GM19240 (cell line): ENCODE data around the gene GYPE.
"Not testable (repeated sequence)": the region's sequence is repeated elsewhere in the genome, so short reads cannot be mapped to it uniquely, and the experiment has no call there.

Source experiments
- DNase-seq: peaks from one replicate; pipeline ENCODE4 v3.0.0; 2011; ENCODE audit warnings: low spot score; ENCODE audit not compliant: insufficient read length

Gene GYPE

DNA sequence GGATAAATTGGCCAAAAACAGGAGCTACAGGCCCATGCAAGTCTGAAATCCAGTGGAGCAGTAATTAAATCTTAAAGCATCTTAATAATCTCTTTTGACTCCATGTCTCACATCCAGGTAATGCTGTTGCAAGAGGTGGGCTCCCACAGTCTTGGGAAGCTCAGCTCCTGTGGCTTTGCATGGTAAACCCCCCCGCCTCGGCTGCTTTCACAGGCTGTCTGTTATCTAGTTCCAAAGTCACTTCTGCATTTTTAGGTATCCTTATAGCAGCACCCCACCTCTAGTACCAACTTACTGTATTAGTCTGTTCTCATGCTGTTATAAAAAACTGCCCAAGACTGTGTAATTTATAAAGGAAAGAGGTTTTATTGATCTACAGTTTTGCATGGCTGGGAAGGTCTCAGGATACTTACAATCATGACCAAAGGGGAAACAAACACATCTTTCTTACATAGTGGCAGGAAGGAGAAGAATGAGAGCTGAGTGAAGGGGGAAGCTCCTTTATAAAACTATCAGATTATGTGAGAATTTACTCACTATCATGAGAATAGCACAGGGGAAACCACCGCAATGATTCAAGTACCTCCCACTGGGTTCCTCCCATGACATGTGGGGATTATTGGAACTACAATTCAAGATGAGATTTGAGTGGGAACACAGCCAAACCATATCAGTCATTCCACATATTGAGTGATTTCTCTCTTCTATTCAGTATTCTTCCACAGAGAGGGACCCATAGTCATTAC is 34.7 kb downstream of the GYPE start:
- DNase-seq = not testable (repeated sequence)

- DNase-seq = not testable (repeated sequence)
These were observed 35.4 kb downstream of the GYPE start for GRCh38 chr4:143869925-143870324.

- not testable (repeated sequence) for DNase-seq
These were observed 42.6 kb downstream of the GYPE start for GRCh38 chr4:143862716-143863115.

GRCh38 chr4:143858456-143858855 is 46.9 kb downstream of the GYPE start:
- no peak for DNase-seq

DNA sequence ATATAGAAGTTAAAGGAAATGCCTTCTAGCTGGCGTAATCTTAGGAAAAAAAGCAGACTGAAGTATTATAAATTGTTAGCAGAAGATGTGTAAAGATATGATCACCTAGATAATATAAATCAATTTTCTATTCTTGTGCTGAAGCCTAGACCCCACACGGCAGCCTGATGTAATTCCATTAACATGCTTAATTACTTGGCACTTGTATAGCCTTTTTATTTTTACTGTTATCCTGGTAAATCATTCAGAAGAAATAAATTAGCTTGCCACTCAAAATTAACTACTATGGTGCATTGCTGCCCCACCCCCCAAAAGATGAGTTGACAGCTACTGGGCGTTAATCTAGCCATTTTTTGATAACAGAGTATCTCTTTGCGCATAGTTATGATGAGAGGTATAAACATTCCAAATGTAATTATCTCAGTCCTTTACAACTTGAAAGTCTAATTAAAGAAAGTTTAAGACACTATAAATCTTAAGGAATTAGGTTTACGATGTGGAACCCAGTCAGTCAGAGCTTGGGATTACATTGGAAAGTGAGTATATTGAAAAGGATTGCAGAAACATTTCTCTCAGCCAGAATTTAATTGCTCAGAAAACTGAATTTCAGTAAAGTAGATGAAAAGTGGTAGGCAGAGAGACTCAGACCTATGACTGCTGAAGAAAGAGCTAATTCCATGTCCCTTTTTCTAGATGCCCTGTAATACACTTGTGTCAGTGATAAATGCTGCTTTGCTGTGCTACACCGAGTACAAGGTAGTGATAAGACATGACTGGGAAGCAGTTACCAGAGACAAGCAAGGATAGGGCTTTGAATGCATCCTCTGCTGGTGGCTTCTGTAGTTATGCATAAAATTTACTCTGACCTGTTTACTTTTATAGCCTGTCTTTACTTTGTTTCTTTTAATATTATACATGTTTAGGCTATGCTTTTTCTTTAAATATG is 47.7 kb downstream of the GYPE start:
- DNase-seq = not testable (repeated sequence)

DNA sequence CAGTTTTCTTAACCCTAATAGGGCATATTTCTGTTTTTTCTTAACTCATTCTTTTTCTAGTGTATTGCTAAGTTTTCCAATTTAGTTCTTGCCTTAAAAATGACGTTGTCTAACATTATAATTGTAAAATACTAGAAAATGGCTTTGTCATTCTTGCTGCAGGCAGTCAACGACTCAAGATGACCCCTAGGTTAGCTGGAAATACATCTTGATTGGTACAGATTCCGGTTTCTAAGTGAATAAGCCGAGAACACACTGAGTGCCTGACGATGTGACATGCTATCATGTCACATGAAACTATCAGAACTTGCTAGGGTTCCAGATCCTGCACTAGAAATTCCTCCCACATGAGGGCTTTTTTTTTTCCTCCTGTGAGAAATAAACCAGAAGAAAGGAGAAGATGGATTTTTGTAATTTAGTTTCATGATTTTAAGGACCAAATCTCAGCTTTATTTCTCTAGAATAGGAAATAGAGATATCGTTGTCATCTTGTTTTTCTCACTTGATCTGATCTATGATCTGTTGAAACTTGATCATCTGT is 49.3 kb downstream of the GYPE start:
- DNase-seq = not testable (repeated sequence)

DNA sequence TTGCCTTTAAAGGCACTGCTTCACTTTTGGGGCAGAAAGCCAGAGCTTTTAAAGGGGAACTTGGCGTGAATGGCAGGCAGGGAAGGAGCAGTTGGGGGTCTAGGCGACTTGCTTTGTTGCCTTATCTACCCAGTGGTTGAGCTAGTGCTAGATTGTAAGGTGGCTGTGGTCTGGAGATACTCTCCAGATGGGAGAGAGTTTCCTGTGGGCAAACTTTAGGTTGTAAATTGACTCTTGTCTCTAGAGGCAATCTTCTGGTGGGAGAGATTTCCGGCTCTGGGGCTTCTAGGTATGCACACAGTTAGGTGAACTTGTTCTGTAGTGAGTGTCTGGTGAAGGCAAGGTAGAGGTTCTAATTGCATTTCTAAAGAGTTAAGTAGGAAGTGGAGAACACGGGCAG is 50.7 kb downstream of the GYPE start:
- DNase-seq = not testable (repeated sequence)

- DNase-seq = not testable (repeated sequence)
These were observed 56.1 kb downstream of the GYPE start for GRCh38 chr4:143849296-143849695.

- not testable (repeated sequence) for DNase-seq
These were observed 61.9 kb downstream of the GYPE start for GRCh38 chr4:143843506-143843832.

DNA sequence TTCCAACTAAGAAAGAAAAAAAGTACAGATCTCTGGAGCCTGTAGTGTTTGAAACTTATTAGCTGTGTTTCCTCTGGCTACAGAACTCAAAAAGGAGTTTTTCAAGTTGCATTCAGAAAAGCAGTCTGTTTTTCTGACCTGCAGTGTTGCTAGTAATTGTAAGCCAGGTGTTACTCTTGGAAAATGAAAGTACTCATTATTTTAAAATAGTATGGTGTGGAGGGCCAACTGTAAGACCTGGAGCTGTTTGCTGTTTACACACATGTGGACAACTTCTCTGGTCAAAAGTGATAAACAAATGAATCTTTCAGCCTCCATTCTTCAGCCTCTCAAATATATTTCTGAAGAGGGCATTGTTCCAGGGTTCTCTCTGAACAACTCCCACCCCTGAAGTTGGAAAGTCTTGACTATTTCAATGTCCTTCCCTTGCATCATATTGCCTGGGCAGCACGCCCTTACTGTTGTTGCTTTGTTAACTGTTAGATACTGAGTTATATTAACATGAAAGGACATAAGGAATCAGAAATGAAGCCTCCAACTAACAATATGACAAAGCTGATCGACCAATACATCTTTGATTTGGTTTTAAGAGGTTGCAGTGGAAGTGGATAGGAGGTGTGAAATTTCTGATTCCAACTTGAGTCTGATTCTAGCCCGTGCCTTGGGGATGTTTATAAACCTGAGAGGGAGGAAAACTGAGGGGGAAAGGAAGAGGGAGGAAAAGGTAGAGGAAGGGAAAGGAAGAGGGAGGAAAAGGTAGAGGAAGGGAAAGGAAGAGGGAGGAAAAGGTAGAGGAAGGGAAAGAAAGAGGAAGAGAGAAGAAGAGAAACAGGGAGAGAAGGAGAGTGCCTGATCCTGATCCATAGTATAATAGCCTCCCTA is 62.5 kb downstream of the GYPE start:
- not testable (repeated sequence) for DNase-seq

DNA sequence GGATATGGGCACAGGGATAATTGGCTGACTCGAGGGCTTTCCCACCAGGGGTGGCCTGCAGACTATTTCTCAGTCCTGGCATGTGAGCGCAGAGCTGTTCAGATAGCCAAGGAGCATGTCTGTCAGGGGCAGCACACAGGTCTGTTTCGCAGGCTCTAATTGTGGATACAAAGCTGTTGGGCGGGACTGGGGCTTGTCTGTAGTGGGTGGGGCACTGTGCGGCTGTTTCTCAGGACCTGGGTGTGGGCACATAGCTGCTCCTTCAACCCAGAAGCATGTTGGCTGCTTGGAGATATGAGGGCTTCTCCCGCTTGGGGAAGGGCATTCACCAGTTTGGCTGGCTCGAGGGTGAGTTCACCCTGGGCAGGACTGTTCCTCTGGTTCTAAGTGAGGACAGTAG is 65.9 kb downstream of the GYPE start:
- not testable (repeated sequence) for DNase-seq

DNA sequence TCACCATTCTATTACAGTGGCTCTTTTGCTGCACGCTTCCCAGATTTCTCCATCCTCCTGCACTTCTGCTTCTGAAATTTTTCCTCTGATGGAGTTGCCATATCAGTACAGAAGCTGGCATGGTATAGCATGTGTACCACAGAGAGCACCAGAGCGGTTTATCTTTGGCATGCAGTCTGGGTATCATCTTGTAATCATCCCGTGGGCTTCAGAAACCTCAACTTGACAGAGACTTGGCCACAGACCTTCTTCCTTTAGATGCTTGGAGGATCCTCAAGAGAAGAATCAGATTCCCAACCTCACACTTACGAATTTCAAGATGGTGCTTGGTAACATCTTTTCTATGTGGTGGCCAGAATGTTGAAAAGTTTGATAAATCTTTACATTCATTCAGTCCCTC is 71.2 kb downstream of the GYPE start:
- not testable (repeated sequence) for DNase-seq

GRCh38 chr4:143833676-143834075 is 71.7 kb downstream of the GYPE start:
- not testable (repeated sequence) for DNase-seq

- DNase-seq = not testable (repeated sequence)
These were observed 74.8 kb downstream of the GYPE start for GRCh38 chr4:143830576-143830975.

GRCh38 chr4:143829239-143829620 is 76.1 kb downstream of the GYPE start:
- not testable (repeated sequence) for DNase-seq
